Upper lobe of right lung (tissue), 1 donor: ENCODE measurements around the gene IFNA5. TPM values are rescaled to one million over a fixed set of nuclear protein-coding genes. Genes with fewer than 3 reads are reported as not detected.
A peak's percentile ranks its signal among the peaks of the same experiment; 100 is the strongest.

Source experiments
- ATAC-seq: fragments of 200-7000 bp; cut with Tn5 transposase; one replicate; pipeline ENCODE4 v1.9.1; 2020; ENCODE audit warnings: mild to moderate bottlenecking, moderate library complexity
- DNase-seq: peaks from one replicate; pipeline ENCODE4 v3.0.0-alpha.2; 2020
- H3K27ac ChIP-seq: fragments of 200-600 bp; one replicate; pipeline ENCODE4 v1.8.0; 2022
- H3K27me3 ChIP-seq: fragments of 200-600 bp; one replicate; pipeline ENCODE4 v1.8.0; 2022; ENCODE audit warnings: mild to moderate bottlenecking
- H3K36me3 ChIP-seq: fragments of 200-600 bp; one replicate; pipeline ENCODE4 v1.8.0; 2022
- H3K4me1 ChIP-seq: fragments of 200-600 bp; one replicate; pipeline ENCODE4 v1.8.0; 2022
- H3K4me3 ChIP-seq: fragments of 200-600 bp; one replicate; pipeline ENCODE4 v1.8.0; 2022; ENCODE audit warnings: mild to moderate bottlenecking
- H3K9me3 ChIP-seq: fragments of 200-600 bp; one replicate; pipeline ENCODE4 v1.8.0; 2022
- CTCF ChIP-seq: fragments of 200-600 bp; IDR thresholded peaks from one replicate; pipeline ENCODE4 v1.8.0; 2022; ENCODE audit warnings: antibody characterized with exemption
- intact Hi-C: fragments of 100-400 bp; cut with DNase I; formaldehyde crosslinking; loops from one replicate; pipeline ENCODE4 v1.11.0; 2022
- total RNA-seq: library from RNA; stranded (reverse); fragmentation: NEBNext Ultra II Directional; extraction: Animal tissue kit (Norgen Biotek cat#: 25700); gene quantifications from one replicate; pipeline ENCODE4 v1.2.1, GENCODE V29; 2021
- donor health status: DM: no; HTN: yes; CAD: no; lungs with severe emphysema.

Gene IFNA5
- total RNA-seq, 1 donor from 2014 or later = not detected

GRCh38 chr9:21322911-21323461 is 17.9 kb upstream of the IFNA5 start:
- H3K4me1 ChIP-seq = peaks cover 10% of the 10 kb centered on the region

DNA sequence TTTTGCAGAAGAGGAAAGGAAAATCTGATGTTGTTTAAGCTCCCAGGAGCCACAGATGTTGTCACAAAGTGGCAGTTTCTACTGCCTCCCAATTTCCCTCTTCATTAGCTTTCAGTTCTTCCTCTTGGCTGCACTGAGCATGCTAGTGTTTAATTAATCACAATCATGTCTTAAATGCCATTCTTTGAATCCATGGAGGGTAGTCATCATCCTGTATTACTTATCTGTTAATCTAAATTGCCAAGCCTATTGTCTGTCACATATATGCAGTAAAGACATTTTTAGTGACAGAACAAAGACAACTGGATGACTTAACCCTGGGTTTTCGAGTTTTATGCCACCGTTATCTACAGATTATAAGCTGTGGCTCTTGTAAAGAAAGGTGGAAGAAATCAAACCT is 15.4 kb upstream of the IFNA5 start:
- peaks cover 28% of the 10 kb centered on the region for H3K36me3 ChIP-seq
- intact Hi-C loops = no loop called here
- peaks cover 7% of the 10 kb centered on the region for H3K27me3 ChIP-seq
- H3K9me3 ChIP-seq = no peaks in the 10 kb centered on the region
- H3K27ac ChIP-seq = no peak overlapping the region
- no peaks in the 10 kb centered on the region for H3K4me1 ChIP-seq
- ATAC-seq (no peak), DNase-seq (no peak)
- no peak for TF ChIP-seq CTCF
- H3K4me3 ChIP-seq = no peak overlapping the region

More at GRCh38 chr9:21322911-21323461, 17.9 kb upstream of the IFNA5 start:
- intact Hi-C loops = no loop called here
- peaks cover 28% of the 10 kb centered on the region for H3K36me3 ChIP-seq
- no peak overlapping the region for H3K4me3 ChIP-seq
- H3K27me3 ChIP-seq = no peaks in the 10 kb centered on the region
- no peak overlapping the region for H3K27ac ChIP-seq
- DNase-seq (no peak), ATAC-seq (no peak)
- no peaks in the 10 kb centered on the region for H3K9me3 ChIP-seq
- no peak for TF ChIP-seq CTCF

DNA sequence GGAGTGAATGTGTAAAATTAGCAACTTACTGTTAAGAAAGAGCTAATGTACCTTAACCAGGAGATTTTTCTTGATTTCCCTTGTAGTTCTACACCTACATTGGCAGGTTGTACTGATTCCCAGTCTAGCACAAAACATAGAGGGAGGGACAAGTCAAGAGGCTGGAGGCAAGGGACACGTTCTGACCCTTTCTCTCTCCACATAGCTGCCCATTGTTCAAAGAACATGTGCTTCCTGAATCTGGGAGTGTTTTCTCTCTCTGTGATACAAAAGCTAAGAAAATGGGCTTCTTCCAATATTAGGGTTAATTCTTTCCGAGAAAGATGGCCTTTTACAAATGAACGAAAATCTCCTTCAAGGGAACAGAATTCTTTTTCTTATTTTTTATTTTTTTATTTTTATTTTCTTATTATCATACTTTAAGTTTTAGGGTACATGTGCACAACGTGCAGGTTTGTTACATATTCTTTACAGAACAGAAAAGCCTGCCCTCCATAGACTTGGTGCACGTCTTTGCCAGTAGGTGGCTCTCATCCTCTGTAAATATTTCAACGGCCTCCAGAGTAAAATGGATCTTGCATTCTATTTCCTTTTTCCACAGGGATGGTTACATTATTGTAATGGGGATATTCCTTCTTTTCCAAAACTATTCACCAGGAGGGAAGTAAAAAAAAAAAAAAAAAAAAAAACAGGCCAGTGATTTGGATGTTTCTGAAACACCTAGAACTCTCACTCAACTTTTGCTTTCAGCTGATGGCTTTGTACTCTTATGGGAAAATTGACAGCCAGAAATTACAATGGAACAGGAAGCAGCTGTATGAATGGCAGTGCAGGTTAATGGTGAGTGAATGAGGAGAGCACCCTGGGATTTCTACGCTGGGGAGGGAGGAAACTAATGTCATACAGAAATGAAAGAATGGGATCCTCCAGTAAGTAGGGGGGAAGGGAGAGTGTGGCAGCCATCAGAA is 13.1 kb upstream of the IFNA5 start:
- H3K27me3 ChIP-seq = peaks cover 10% of the 10 kb centered on the region

DNA sequence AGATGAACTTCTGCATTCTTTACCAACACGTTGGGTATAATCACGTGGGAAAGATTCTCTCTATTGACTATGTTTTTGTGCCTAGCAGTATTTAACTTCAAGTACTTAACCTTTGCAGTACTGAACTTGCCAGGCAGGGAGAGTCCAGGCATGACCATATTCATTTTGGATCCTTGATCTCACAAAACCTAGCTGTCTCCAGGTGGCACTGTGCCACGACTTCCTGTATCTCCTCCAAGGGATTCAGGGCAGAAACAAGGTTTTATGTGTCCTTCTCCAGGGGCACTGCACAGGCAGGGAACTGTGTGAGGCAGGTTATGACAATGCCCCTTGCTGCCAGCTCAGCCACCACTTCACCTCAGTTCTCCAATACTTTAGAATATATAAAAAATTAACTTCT is 11.7 kb upstream of the IFNA5 start:
- H3K4me1 ChIP-seq = no peaks in the 10 kb centered on the region
- H3K4me3 ChIP-seq = no peak overlapping the region
- peaks cover 10% of the 10 kb centered on the region for H3K27me3 ChIP-seq
- H3K27ac ChIP-seq = no peak overlapping the region
- no peak for TF ChIP-seq CTCF
- H3K36me3 ChIP-seq = peaks cover 10% of the 10 kb centered on the region
- intact Hi-C loops = no loop called here
- no peaks in the 10 kb centered on the region for H3K9me3 ChIP-seq
- no peak for ATAC-seq
- no peak for DNase-seq

More for the DNA sequence above, 13.1 kb upstream of the IFNA5 start:
- H3K4me1 ChIP-seq = no peaks in the 10 kb centered on the region
- H3K9me3 ChIP-seq = no peaks in the 10 kb centered on the region
- TF ChIP-seq CTCF = peak; percentile 75
- intact Hi-C loops = no loop called here
- H3K36me3 ChIP-seq = peaks cover 23% of the 10 kb centered on the region
- ATAC-seq (peak; percentile 87), DNase-seq (no peak)
- H3K27ac ChIP-seq = no peak overlapping the region
- no peak overlapping the region for H3K4me3 ChIP-seq

DNA sequence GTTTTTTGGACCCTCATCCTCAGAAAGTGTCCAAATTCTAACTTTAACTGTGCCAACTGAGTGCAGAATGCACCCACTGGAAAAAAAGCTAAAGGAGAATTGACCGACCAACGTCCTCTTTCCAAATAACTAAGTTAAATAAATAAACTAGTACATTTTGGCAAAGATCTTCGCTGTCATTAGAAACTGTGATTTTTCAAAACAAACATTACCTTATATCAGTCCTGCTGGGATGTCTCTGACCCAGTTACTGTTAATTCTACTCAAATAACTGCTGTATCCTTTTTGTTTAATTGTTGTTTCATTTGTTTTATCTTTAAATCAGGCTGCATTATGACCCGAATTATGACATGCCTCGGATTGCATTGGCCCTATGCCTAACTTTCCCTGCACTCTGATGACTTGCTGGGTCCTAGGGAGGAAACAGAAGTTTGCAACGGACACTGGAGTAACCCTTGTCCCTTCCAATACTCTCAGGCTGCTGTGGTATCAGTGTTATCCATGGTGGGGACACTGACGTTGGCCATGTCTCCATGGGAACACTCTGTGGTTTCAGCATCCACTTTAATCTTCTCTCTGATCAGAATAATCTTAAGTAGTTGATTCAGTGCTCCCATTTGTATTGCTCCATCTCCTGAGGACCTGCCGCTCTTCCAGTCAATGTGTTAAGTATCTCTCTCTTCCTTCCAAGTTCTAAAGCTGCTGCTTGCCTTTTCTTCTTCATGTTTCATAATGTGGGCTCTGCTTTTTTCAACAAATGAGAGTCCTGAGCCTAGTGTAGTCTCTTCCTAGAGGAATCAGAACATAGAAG is 11.1 kb upstream of the IFNA5 start:
- H3K27ac ChIP-seq = no peak overlapping the region
- intact Hi-C loops = no loop called here

More for the DNA sequence above, 11.1 kb upstream of the IFNA5 start:
- DNase-seq = no peak
- Histone ChIP-seq H3K4me3 (no peak overlapping the region), H3K36me3 (peaks cover 3% of the 10 kb centered on the region), H3K9me3 (no peaks in the 10 kb centered on the region), H3K27me3 (peaks cover 10% of the 10 kb centered on the region), H3K4me1 (no peaks in the 10 kb centered on the region)
- no peak for TF ChIP-seq CTCF
- no peak for ATAC-seq
